HCT116 (cell line): Measurements from ENCODE around the gene OR10H5. TPM values are rescaled to one million over a fixed set of nuclear protein-coding genes. Genes with fewer than 3 reads are reported as not detected.

Experiments used
- ATAC-seq: fragments of 200-7000 bp; cut with Tn5 transposase; 2 replicates; pipeline ENCODE4 v1.9.1; 2020; ENCODE audit warnings: mild to moderate bottlenecking, moderate library complexity
- BruUV-seq: library from RNA; stranded (reverse); fragments of 400-500 nt; replicated peaks from 2 replicates; lab custom pipeline; 2021; lab: Mats Ljungman, UMichigan
- CTCF ChIA-PET: fragments of 300-600 bp; sonication (Branson Sonifier 250); formaldehyde crosslinking; loops from one replicate; lab custom pipeline; 2021; ENCODE audit warnings: antibody characterized with exemption; lab: Charles Lee
- POLR2A ChIA-PET: fragments of 300-600, 350-600 bp; sonication (Branson Sonifier 250); formaldehyde crosslinking; loops from one replicate; lab custom pipeline; 2021; ENCODE audit warnings: antibody characterized with exemption; lab: Charles Lee
- RAD21 ChIA-PET, 2 experiments: fragments of 300-600 bp; sonication (Branson Sonifier 250); formaldehyde crosslinking; loops; one replicate each; lab custom pipeline; 2023; ENCODE audit warnings: low total read pairs in 2 of 2; ENCODE audit not compliant: uncharacterized antibody in 2 of 2, unreplicated experiment in 2 of 2, low non-redundant PET in 1 of 2; lab: Charles Lee
- DNase-seq: peaks from one replicate; pipeline ENCODE4 v3.0.0-alpha.2; 2010; ENCODE audit warnings: low read depth, low spot score
- H2AFZ ChIP-seq: fragments of 200-600 bp; shearing (Covaris generic), sonication (generic); 2 replicates; pipeline ENCODE4 v1.6.1; 2017; ENCODE audit warnings: low read depth, mixed run types, mixed read lengths, antibody characterized with exemption, low read length; ENCODE audit not compliant: poor library complexity, severe bottlenecking
- H3K27ac ChIP-seq: 2 replicates; pipeline ENCODE4 v1.5.1; 2012; ENCODE audit warnings: low read depth, low read length
- H3K27me3 ChIP-seq: fragments of 200-600 bp; sonication (generic); 2 replicates; pipeline ENCODE4 v1.6.1; 2016; ENCODE audit warnings: mixed run types, low read length, mixed read lengths; ENCODE audit not compliant: insufficient read depth
- H3K36me3 ChIP-seq, 2 experiments: fragments of 200-500 bp in 1 of 2; fragments of 200-600 bp in 1 of 2; sonication (Bioruptor generic) in 1 of 2; sonication (generic) in 1 of 2; 2 replicates each; pipeline versions ENCODE4 v1.5.1 to v1.6.1; 2014 to 2016; ENCODE audit warnings: low read length in 2 of 2, inconsistent platforms in 1 of 2, mixed read lengths in 1 of 2, mixed run types in 1 of 2; ENCODE audit not compliant: insufficient read depth in 2 of 2, control insufficient read depth in 1 of 2
- H3K4me1 ChIP-seq, 2 experiments: fragments of 200-600 bp in 1 of 2; sonication (generic) in 1 of 2; 2 replicates each; pipeline versions ENCODE4 v1.5.1 to v1.6.1; 2012 to 2017; ENCODE audit warnings: low read length in 2 of 2, inconsistent platforms in 1 of 2, mild to moderate bottlenecking in 1 of 2, mixed read lengths in 1 of 2, mixed run types in 1 of 2, moderate library complexity in 1 of 2; ENCODE audit not compliant: insufficient read depth in 2 of 2, control insufficient read depth in 1 of 2
- H3K4me2 ChIP-seq: fragments of 200-600 bp; sonication (generic); 2 replicates; pipeline ENCODE4 v1.6.1; 2017; ENCODE audit warnings: mixed run types, low read length, mixed read lengths
- H3K4me3 ChIP-seq, 2 experiments: fragments of 200-600 bp in 1 of 2; sonication (generic) in 1 of 2; replicated peaks in 1 of 2; 2 replicates each; pipeline ENCODE4 v1.5.1; 2011 to 2016; ENCODE audit warnings: low read length in 2 of 2, control low read depth in 1 of 2, low read depth in 1 of 2, mild to moderate bottlenecking in 1 of 2, mixed read lengths in 1 of 2, mixed run types in 1 of 2
- H3K79me2 ChIP-seq: fragments of 200-600 bp; sonication (generic); 2 replicates; pipeline ENCODE4 v1.6.1; 2017; ENCODE audit warnings: mild to moderate bottlenecking, mixed run types, low read length, moderate library complexity, mixed read lengths; ENCODE audit not compliant: insufficient read depth
- H3K9ac ChIP-seq: fragments of 200-600 bp; sonication (generic); 2 replicates; pipeline ENCODE4 v1.6.1; 2016; ENCODE audit warnings: low read length, mixed read lengths
- H3K9me2 ChIP-seq: fragments of 200-600 bp; sonication (generic), shearing (Covaris generic); 2 replicates; pipeline ENCODE4 v1.6.1; 2017; ENCODE audit warnings: mixed run types, mild to moderate bottlenecking, moderate library complexity; ENCODE audit not compliant: insufficient read depth
- H3K9me3 ChIP-seq, 2 experiments: fragments of 200-500 bp in 1 of 2; fragments of 200-600 bp in 1 of 2; sonication (Bioruptor generic) in 1 of 2; sonication (generic) in 1 of 2; 2 replicates each; pipeline ENCODE4 v1.6.1; 2014 to 2017; ENCODE audit warnings: low read length in 2 of 2, mixed read lengths in 2 of 2, inconsistent platforms in 1 of 2, low read depth in 1 of 2, mild to moderate bottlenecking in 1 of 2, mixed run types in 1 of 2, moderate library complexity in 1 of 2; ENCODE audit not compliant: control insufficient read depth in 1 of 2, insufficient read depth in 1 of 2
- H4K20me1 ChIP-seq: fragments of 200-600 bp; sonication (generic), shearing (Covaris generic); 2 replicates; pipeline ENCODE4 v1.6.1; 2017; ENCODE audit warnings: mixed run types, mild to moderate bottlenecking, moderate library complexity; ENCODE audit not compliant: insufficient read depth
- CEBPB ChIP-seq: IDR thresholded peaks from 2 replicates; pipeline ENCODE4 v1.6.1; 2012; ENCODE audit warnings: low read depth
- EGR1 ChIP-seq: IDR thresholded peaks from 2 replicates; pipeline ENCODE4 v1.6.1; 2012; ENCODE audit warnings: low read depth
- EZH2phosphoT487 ChIP-seq: fragments of 200-600 bp; IDR thresholded peaks from 2 replicates; pipeline ENCODE4 v1.6.1; 2018; ENCODE audit warnings: antibody characterized with exemption, borderline replicate concordance
- FOSL1 ChIP-seq: IDR thresholded peaks from 2 replicates; pipeline ENCODE4 v1.6.1; 2012; ENCODE audit warnings: low read depth
- JUND ChIP-seq: IDR thresholded peaks from 2 replicates; pipeline ENCODE4 v1.6.1; 2012
- RAD21 ChIP-seq: IDR thresholded peaks from 2 replicates; pipeline ENCODE4 v1.6.1; 2012; ENCODE audit warnings: low read depth, mild to moderate bottlenecking
- SP1 ChIP-seq: IDR thresholded peaks from 2 replicates; pipeline ENCODE4 v1.6.1; 2012; ENCODE audit warnings: low read depth
- intact Hi-C: fragments of 100-400 bp; cut with micrococcal nuclease; formaldehyde crosslinking; loops from 2 replicates; pipeline ENCODE4 v1.10.0; 2022
- total RNA-seq: library from RNA; stranded (reverse); gene quantifications from one replicate; pipeline ENCODE4 v1.2.1, GENCODE V29; 2021; ENCODE audit not compliant: unreplicated experiment
- TF ChIP-seq, protein P1 (sequence below): IDR thresholded peaks from 2 replicates; pipeline ENCODE4 v1.6.1; 2012; ENCODE audit warnings: low read depth
- TF ChIP-seq, protein P2 (sequence below): IDR thresholded peaks from 2 replicates; pipeline ENCODE4 v1.6.1; 2012

OR10H5 gene
- total RNA-seq, 1 experiment from 2014 or later = not detected

- ChIA-PET POLR2A (no interaction called here), CTCF (no interaction called here)
Measured at GRCh38 chr19:15775249-15775648, 12.2 kb upstream of the OR10H5 start.

GRCh38 chr19:15776264-15776663 lies 11.2 kb upstream of the OR10H5 start:
- ChIA-PET CTCF (no interaction called here), RAD21 (no interaction called here), POLR2A (no interaction called here)
- no peaks in the 10 kb centered on the region for H3K36me3 ChIP-seq
- H3K4me2 ChIP-seq = no peak overlapping the region
- ATAC-seq (no peak), DNase-seq (no peak)
- H3K9me3 ChIP-seq = no peaks in the 10 kb centered on the region
- H3K27me3 ChIP-seq = peaks cover 23% of the 10 kb centered on the region; the same call in 1 of the 2 replicates
- H3K4me3 ChIP-seq = no peak overlapping the region
- peaks cover 9 to 14% of the 10 kb centered on the region in 2 experiments; a peak in 3 of 4 replicates for H3K4me1 ChIP-seq
- TF ChIP-seq, protein P1, sequence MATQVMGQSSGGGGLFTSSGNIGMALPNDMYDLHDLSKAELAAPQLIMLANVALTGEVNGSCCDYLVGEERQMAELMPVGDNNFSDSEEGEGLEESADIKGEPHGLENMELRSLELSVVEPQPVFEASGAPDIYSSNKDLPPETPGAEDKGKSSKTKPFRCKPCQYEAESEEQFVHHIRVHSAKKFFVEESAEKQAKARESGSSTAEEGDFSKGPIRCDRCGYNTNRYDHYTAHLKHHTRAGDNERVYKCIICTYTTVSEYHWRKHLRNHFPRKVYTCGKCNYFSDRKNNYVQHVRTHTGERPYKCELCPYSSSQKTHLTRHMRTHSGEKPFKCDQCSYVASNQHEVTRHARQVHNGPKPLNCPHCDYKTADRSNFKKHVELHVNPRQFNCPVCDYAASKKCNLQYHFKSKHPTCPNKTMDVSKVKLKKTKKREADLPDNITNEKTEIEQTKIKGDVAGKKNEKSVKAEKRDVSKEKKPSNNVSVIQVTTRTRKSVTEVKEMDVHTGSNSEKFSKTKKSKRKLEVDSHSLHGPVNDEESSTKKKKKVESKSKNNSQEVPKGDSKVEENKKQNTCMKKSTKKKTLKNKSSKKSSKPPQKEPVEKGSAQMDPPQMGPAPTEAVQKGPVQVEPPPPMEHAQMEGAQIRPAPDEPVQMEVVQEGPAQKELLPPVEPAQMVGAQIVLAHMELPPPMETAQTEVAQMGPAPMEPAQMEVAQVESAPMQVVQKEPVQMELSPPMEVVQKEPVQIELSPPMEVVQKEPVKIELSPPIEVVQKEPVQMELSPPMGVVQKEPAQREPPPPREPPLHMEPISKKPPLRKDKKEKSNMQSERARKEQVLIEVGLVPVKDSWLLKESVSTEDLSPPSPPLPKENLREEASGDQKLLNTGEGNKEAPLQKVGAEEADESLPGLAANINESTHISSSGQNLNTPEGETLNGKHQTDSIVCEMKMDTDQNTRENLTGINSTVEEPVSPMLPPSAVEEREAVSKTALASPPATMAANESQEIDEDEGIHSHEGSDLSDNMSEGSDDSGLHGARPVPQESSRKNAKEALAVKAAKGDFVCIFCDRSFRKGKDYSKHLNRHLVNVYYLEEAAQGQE = no peak
- intact Hi-C loops = no loop called here
- H3K79me2 ChIP-seq = no peaks in the 10 kb centered on the region
- no peaks in the 10 kb centered on the region for H4K20me1 ChIP-seq
- H3K9ac ChIP-seq = no peak overlapping the region
- H2AFZ ChIP-seq = no peak overlapping the region
- H3K9me2 ChIP-seq = no peaks in the 10 kb centered on the region
- no peak overlapping the region for H3K27ac ChIP-seq
- BruUV-seq = no TSS peak

More at GRCh38 chr19:15775249-15775648, 12.2 kb upstream of the OR10H5 start:
- peaks cover 23% of the 10 kb centered on the region; the same call in 1 of the 2 replicates for H3K27me3 ChIP-seq
- intact Hi-C loops = no loop called here
- RAD21 ChIA-PET = no interaction called here
- no peaks in the 10 kb centered on the region for H3K36me3 ChIP-seq
- no peaks in the 10 kb centered on the region for H3K79me2 ChIP-seq
- no peak for DNase-seq
- ATAC-seq = no peak
- no peak overlapping the region for H3K9ac ChIP-seq
- TF ChIP-seq RAD21 (no peak), JUND (no peak), EZH2phosphoT487 (no peak), CEBPB (no peak), EGR1 (no peak), FOSL1 (no peak), SP1 (no peak)
- TF ChIP-seq, protein P2, sequence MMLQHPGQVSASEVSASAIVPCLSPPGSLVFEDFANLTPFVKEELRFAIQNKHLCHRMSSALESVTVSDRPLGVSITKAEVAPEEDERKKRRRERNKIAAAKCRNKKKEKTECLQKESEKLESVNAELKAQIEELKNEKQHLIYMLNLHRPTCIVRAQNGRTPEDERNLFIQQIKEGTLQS = no peak
- TF ChIP-seq, all 23 proteins: peak for 0
- no peak overlapping the region for H3K4me2 ChIP-seq
- no peak overlapping the region for H3K4me3 ChIP-seq
- no peaks in the 10 kb centered on the region for H4K20me1 ChIP-seq
- H3K9me2 ChIP-seq = no peaks in the 10 kb centered on the region
- BruUV-seq = no TSS peak
- H2AFZ ChIP-seq = no peak overlapping the region
- H3K4me1 ChIP-seq = peaks cover 6 to 7% of the 10 kb centered on the region in 2 experiments; a peak in 2 of 4 replicates
- H3K9me3 ChIP-seq = no peaks in the 10 kb centered on the region
- no peak overlapping the region for H3K27ac ChIP-seq
